Coronary artery (tissue), 2 donors: ENCODE data around the gene DOCK9.
"Not testable (repeated sequence)": the region's sequence is repeated elsewhere in the genome, so short reads cannot be mapped to it uniquely, and the experiment has no call there.

Experiments
- DNase-seq: peaks from one replicate; pipeline ENCODE4 v3.0.0-alpha.2; 2017; ENCODE audit warnings: low spot score
- H3K27ac ChIP-seq, 2 donors: fragments of 200-600 bp; sonication (generic); one replicate each; pipeline ENCODE4 v1.5.1; 2016 to 2019
- H3K4me3 ChIP-seq: fragments of 200-600 bp; sonication (generic); 2 replicates; pipeline ENCODE4 v1.5.1; 2016; ENCODE audit warnings: mild to moderate bottlenecking, moderate library complexity
- TF ChIP-seq, protein P1 (sequence below): fragments of 200-600 bp; sonication (generic); IDR thresholded peaks from one replicate; pipeline ENCODE4 v1.5.1; 2019; ENCODE audit warnings: antibody characterized with exemption

DOCK9 gene

DNA sequence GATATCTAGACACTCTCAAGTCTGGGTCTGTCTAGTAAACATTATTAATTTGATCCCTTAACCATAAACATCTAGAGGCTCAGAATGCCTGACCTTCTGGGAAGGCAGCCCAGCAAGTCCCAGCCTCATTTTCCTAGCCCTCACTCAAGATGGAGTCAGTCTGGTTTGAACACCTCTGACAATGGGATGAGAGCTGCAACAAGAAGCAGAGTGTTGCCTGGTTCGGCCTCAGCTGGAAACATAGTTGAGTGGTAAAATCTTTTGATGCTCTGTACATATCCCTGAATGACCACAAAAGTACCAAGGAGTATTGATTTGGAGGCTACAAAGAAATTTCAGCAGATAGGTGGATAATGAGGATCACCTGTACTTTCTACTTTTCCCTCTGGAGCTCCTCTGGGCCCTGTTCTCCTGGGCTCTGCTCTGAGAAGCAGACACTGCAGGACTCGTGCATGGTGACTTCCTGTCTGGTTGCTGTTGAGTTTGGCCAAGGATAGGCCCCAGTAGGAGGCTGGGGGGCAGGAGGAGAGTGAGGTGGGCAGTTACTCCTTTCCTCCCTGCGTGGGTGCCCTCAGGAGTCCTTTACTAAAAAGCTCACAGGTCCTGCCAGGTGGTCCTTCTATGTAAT is 157.0 kb downstream of the DOCK9 start:
- TF ChIP-seq, protein P1, sequence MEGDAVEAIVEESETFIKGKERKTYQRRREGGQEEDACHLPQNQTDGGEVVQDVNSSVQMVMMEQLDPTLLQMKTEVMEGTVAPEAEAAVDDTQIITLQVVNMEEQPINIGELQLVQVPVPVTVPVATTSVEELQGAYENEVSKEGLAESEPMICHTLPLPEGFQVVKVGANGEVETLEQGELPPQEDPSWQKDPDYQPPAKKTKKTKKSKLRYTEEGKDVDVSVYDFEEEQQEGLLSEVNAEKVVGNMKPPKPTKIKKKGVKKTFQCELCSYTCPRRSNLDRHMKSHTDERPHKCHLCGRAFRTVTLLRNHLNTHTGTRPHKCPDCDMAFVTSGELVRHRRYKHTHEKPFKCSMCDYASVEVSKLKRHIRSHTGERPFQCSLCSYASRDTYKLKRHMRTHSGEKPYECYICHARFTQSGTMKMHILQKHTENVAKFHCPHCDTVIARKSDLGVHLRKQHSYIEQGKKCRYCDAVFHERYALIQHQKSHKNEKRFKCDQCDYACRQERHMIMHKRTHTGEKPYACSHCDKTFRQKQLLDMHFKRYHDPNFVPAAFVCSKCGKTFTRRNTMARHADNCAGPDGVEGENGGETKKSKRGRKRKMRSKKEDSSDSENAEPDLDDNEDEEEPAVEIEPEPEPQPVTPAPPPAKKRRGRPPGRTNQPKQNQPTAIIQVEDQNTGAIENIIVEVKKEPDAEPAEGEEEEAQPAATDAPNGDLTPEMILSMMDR: no peak
- H3K4me3 ChIP-seq: no peak overlapping the region
- no peak for DNase-seq
- H3K27ac ChIP-seq: peak overlapping the region in 1 of 2 donors; percentile 68

DNA sequence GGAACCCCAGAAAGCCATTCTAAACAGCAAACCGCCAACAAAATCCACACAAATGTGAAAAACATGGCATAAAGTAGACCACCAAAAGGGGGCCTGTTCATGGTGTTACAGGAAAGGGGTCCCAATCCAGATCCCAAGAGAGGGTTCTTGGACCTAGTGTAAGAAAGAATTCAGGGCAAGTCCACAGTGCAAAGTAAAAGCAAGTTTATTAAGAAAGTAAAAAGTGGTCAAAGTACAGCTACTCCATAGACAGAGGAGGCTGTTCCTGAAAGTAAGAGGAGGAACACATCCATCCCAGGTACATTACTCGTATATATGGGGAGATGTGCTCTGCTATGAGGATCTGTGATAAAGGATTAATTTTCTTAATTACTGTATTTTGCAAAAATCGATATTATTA is 157.6 kb downstream of the DOCK9 start:
- Histone ChIP-seq H3K4me3 (no peak overlapping the region), H3K27ac (no peak overlapping the region)
- DNase-seq: no peak
- TF ChIP-seq, protein P1: no peak

DNA sequence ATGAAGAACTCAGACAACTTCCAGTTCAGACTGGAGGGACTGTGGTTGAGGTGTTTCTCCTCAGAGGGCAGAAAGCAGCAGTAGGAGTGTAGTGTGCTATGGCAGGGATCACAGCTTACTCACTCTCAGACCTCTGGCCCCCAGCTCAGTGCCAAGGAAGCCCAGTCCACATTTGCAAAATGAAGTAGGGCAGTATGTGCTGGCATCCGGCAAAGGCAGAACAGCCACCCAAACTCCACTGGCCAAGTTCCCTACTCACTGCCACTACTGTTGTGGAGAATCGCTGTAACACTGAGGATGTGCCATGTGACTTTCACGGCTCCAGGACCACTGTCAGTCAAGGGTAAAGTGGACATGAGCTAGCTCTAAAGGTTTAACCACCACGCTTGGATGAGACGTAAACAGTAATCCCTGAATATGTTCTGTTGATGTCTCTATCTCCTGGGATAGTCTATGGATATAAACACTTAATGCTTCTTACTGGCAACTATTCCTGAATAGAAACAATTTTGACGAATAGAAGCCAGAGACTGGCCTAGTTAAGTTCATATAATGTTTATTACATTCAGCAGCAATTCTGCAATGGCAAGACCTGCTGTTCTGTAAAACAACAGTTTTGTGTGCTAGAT is 158.4 kb downstream of the DOCK9 start:
- H3K4me3 ChIP-seq: no peak overlapping the region
- no peak for DNase-seq
- H3K27ac ChIP-seq: no peak overlapping the region
- TF ChIP-seq, protein P1: no peak

DNA sequence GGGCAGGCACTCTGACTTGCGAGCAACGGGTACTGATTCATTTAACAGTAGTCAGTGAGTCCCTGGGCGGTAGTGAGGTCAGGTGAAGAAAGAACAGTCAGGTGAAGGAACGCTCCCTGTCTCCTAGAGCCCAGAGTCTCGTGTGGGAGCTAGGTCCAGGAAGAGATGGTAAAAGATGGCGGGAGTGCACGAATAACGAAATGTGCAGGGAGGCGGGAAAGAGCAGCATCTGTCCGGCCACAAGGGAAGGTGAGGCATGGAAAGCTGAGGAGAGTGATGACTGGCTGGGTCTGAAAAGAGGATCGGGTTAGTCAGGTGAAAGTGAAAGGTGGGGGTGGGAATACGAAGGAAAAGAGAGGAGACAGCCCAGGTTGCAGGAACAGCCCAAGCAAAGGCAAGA is 161.5 kb downstream of the DOCK9 start:
- Histone ChIP-seq H3K27ac (no peak overlapping the region), H3K4me3 (no peak overlapping the region)
- TF ChIP-seq, protein P1: no peak
- DNase-seq: no peak

DNA sequence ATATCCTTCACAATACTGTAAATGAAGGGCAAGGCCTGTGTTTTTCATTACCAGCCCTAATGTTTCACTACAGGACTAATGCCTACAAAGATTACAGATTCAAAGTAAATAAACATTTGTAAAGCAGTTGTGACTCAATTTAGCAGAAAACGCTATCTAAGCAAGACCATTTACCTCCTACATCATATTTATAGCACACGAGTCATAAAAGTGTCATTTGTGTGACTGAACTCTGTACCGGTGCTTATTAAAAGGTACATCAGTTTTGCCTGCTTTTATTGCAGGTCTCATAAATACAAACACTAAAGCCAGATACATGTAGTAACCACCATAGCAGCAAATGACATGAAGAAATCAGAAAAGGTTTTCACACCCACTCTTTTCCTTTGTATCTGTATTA is 163.9 kb downstream of the DOCK9 start:
- DNase-seq: no peak
- TF ChIP-seq, protein P1: no peak
- no peak overlapping the region for H3K4me3 ChIP-seq
- no peak overlapping the region for H3K27ac ChIP-seq

DNA sequence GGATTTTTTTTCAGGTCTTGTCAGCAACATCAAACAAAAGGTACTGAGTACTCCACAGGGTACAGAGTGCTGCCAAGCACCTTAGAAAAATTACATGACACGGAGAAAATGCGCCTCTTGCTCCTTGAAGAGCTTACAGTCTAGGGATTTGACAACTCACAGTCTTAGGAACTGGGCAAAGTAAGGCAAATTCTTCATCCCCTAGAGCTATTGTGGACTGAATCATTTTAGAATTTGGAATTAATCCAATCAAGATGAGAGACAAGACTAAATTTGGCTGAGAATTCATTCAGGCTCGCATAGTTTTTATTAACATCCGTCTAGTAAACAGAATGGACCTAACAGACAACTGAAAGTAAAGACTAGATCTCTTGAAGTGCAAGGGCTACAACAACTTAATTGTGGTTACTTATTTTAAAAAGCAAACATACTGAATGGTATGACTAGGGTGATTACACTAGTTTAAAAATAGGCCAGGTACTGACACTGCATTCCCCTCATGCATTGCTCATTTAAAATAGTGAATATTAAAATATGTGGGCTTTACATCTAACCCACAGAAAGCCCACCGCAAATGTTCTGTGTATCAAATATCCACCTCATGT is 165.6 kb downstream of the DOCK9 start:
- DNase-seq, H3K4me3 ChIP-seq, H3K27ac ChIP-seq: not testable (repeated sequence)

DNA sequence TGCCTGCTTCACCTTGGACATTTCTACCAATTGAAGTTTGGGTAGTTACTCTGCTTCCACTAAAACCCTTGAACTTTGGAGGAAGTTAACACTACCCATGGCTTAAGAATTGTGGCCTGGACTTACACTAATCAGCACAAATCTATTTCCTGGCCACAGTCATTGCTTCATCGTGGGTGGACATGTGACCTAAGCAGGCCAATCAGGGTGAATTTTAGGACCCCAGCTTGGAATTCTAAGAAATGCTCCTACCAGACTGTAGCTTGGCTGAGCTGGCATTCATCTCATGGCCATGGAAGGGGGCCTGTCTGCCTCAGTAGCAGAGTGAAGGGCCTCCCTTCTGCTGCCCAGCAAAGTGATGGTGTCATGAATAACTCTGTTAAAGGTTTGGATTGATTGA is 167.1 kb downstream of the DOCK9 start:
- H3K27ac ChIP-seq: no peak overlapping the region
- H3K4me3 ChIP-seq: no peak overlapping the region
- no peak for DNase-seq
- TF ChIP-seq, protein P1: no peak
